Measurements from ENCODE around the gene CHD3. TPM values are rescaled to one million over a fixed set of nuclear protein-coding genes. Genes with fewer than 3 reads are reported as not detected.

Gene CHD3
- total and polyA plus RNA-seq, 10 of the 15 experiments (the other 5 are each of a cell fraction or from before 2014, with no cell fraction given) = 1.4 to 86.8 (median 39.1) TPM

- TF ChIP-seq KDM1A (IDR thresholded peaks at IDR 0.05; ENCODE audit: borderline replicate concordance) = no peak
- TF ChIP-seq BMI1 (IDR thresholded peaks at IDR 0.05; ENCODE audit: borderline replicate concordance) = no peak
- TF ChIP-seq FOS (IDR thresholded peaks at IDR 0.05; ENCODE audit: borderline replicate concordance, extremely low read depth, insufficient read length) = no peak
- peak; percentile 42; the same call in 1 of the 2 replicates for TF ChIP-seq E2F4 (IDR thresholded peaks at IDR 0.05; ENCODE audit: low read depth, low read length)
- no peak for TF ChIP-seq MLLT1 (IDR thresholded peaks at IDR 0.05)
- TF ChIP-seq FOXK2 (IDR thresholded peaks at IDR 0.05) = peak; percentile 78
- 0 out of 2 replicates have a peak, but pooled peaks have one; percentile 35 for TF ChIP-seq CREB1 (IDR thresholded peaks at IDR 0.05; ENCODE audit: low read depth)
- TF ChIP-seq SIX5 (IDR thresholded peaks at IDR 0.05; ENCODE audit: low read depth, low read length, severe bottlenecking) = peak; percentile 79
- peak in 1 of 2 experiments; percentile 43; a peak in 1 of 4 replicates for TF ChIP-seq EP300 (IDR thresholded peaks at IDR 0.05; ENCODE audit: borderline replicate concordance in 1 of 2, control insufficient read depth in 1 of 2, low read depth in 2 of 2, low read length in 2 of 2)
- TF ChIP-seq ZSCAN29 (IDR thresholded peaks at IDR 0.05) = no peak
- no peak for TF ChIP-seq RBBP5 (conservative IDR thresholded peaks at IDR 0.05)
- TF ChIP-seq, protein P1, sequence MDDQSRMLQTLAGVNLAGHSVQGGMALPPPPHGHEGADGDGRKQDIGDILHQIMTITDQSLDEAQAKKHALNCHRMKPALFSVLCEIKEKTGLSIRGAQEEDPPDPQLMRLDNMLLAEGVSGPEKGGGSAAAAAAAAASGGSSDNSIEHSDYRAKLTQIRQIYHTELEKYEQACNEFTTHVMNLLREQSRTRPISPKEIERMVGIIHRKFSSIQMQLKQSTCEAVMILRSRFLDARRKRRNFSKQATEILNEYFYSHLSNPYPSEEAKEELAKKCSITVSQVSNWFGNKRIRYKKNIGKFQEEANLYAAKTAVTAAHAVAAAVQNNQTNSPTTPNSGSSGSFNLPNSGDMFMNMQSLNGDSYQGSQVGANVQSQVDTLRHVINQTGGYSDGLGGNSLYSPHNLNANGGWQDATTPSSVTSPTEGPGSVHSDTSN (IDR thresholded peaks at IDR 0.05; ENCODE audit: insufficient replicate concordance, low read depth, low read length) = no peak
- no peak for TF ChIP-seq ETV6 (conservative IDR thresholded peaks at IDR 0.05 in 1 of 2, IDR thresholded peaks at IDR 0.05 in 1 of 2; ENCODE audit: borderline replicate concordance in 1 of 2, low read depth in 1 of 2)
- no peak for TF ChIP-seq KLF5 (IDR thresholded peaks at IDR 0.05; ENCODE audit: partially characterized antibody)
- no peak for TF ChIP-seq NFYA (IDR thresholded peaks at IDR 0.05; ENCODE audit: borderline replicate concordance, low read depth, low read length)
- peak; percentile 30; the same call in 1 of the 3 replicates for TF ChIP-seq POU2F2 (IDR thresholded peaks at IDR 0.05; ENCODE audit: borderline replicate concordance, low read depth, low read length)
- TF ChIP-seq RUNX3 (IDR thresholded peaks at IDR 0.05; ENCODE audit: low read length) = no peak
- peak; percentile 69 for TF ChIP-seq POLR2AphosphoS2 (IDR thresholded peaks at IDR 0.05; ENCODE audit: low read depth, low read length)
- TF ChIP-seq ELK1 (IDR thresholded peaks at IDR 0.05; ENCODE audit: low read depth, low read length) = peak; percentile 48; the same call in 1 of the 2 replicates
- peak; percentile 18; the same call in 1 of the 2 replicates for TF ChIP-seq SMARCA5 (IDR thresholded peaks at IDR 0.05)
- no peak for TF ChIP-seq MTA2 (IDR thresholded peaks at IDR 0.05; ENCODE audit: low read depth)
- TF ChIP-seq CREM (IDR thresholded peaks at IDR 0.05; ENCODE audit: low read depth) = peak; percentile 63; the same call in 1 of the 2 replicates
- TF ChIP-seq PAX8 (IDR thresholded peaks at IDR 0.05) = no peak
- no peak for TF ChIP-seq SUPT20H (IDR thresholded peaks at IDR 0.05; ENCODE audit: borderline replicate concordance, control insufficient read depth, low read depth, low read length)
- TF ChIP-seq MEF2B (IDR thresholded peaks at IDR 0.05; ENCODE audit: partially characterized antibody, poor library complexity, severe bottlenecking) = no peak
- no peak for TF ChIP-seq IKZF2 (IDR thresholded peaks at IDR 0.05)
These were observed 30.7 kb upstream of the CHD3 start, which contains the start of gene CYB5D1 (continued) for GRCh38 chr17:7857713-7858521.

Measured in GM12878 (cell line).